GM08714 (cell line): ENCODE results near the gene PRR12.

Experiments used
- H3K4me3 ChIP-seq: fragments of 200-500 bp; sonication (Bioruptor generic); 2 replicates; pipeline ENCODE4 v1.5.1; 2014; ENCODE audit warnings: mild to moderate bottlenecking, low read length, inconsistent platforms
- ZNF274 ChIP-seq: IDR thresholded peaks from 2 replicates; pipeline ENCODE4 v1.6.1; 2012; ENCODE audit warnings: mild to moderate bottlenecking, low read depth, low read length

PRR12 gene

DNA sequence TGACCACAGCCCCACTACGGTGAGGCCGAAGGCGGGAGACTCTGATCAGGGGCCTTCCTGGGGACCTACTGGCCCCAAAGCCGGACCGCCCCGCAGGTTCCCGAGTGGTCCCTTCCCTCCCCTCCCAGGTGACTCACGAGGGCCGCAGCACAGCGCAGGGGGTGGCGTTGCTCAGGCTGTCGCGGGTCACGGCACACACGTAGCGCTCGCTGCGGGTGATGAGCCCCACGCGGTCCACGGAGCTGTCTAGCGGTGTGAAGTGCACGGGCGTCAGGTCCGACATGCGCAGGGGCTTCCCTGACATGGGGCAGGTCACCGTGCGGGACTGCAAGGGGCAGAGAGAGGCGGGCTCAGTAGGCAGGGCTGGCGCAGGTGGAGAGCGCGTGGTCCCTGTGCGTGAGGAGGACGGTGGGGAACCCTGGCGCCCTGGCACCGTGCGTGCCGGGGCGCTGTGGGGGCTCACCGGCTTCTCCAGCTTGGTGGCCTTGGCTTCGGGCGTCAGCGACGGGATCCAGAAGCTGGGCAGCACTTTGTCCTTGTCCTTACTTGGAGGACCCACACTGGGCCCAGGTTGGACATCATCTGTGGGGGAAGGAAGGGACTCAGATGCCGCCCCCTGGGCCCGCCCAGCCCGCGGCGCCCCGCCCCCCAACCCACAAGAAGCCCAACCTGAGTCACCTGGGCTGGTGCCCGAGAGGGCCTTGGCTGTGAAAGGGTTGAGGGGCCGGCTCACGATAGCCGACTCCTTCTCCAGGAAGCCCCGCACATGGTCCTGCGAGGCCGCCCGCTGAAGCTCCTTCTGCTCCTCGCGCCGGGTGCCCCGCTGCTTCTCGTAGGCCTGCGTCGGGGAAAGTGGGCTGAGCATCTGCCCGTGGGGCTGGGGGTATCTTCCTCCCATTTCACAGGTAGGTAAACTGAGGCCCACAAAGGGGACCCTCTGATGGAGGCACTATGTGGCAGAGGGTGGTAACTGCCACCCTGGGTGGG, 34.3 kb upstream of the PRR12 start:
- TF ChIP-seq ZNF274 = no peak
- H3K4me3 ChIP-seq = no peak overlapping the region

DNA sequence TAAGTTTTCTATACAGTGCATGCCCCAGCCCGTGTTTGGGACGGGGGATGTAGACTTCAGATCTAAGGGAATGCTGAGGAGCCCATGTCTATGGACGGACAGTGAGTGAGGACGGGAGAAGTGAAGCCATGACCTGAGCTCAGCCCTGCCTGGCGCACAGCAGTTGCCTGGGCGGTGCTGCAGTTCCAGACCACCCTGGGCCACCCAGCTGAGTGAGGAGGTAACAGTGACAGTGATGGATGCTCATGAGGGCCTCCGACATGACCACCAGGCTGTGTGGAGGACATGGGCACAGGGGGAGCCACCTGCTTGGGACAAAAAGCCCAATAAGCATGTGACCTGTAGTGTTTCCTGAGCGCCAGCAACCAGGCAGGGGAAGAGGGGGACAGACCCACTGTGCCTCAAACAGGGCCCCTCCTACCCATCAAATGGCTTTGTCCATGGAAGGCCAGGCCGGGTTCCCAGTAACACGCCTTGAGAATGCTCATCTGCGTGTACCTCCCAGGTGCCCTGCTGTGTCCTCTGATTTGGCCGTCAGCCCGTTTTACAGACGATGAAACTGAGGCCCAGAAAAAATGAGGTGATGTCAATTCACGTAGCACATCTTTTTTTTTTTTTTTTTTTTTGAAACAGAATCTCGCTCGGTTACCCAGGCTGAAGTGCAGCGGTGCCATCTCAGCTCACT, 33.2 kb upstream of the PRR12 start:
- H3K4me3 ChIP-seq = no peak overlapping the region
- no peak for TF ChIP-seq ZNF274

DNA sequence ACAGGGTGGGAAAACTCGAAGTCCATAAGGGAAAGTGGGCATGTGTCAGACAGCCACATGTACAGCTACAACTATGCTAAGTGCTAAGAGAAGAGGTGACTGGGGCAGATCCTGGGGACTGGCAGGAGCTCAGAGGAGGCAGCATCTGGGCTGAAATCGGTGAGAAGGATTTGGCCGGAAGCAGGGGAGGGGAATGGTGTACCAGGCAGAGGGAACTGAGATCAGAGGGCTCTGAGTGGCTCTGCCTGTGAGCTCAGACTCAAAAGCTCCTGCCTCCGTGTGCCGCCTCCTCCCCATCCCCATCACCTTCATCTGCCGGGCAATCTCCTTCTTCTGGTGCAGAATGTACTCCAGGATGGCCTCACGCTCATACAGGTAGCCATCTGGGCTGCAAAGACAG, 32.4 kb upstream of the PRR12 start:
- no peak overlapping the region for H3K4me3 ChIP-seq
- no peak for TF ChIP-seq ZNF274

DNA sequence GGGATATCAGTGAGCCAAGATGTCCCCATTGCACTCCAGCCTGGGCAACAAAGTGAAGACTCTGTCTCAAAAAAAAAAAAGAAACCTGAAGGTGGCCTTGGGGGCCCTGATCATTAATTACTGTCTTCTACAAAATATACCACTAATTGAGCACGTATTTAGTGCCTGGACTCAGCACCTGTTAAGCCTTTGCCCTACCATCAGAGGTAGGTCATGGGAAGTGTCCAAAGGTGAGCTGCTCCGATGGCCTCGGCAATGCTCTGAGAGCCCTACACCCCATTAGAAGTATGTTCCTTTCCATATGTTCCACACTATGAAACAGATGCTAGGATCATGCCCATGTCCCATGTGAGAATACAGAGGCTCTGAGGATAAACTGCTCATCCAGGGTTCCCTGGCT, 31.5 kb upstream of the PRR12 start:
- no peak for TF ChIP-seq ZNF274

DNA sequence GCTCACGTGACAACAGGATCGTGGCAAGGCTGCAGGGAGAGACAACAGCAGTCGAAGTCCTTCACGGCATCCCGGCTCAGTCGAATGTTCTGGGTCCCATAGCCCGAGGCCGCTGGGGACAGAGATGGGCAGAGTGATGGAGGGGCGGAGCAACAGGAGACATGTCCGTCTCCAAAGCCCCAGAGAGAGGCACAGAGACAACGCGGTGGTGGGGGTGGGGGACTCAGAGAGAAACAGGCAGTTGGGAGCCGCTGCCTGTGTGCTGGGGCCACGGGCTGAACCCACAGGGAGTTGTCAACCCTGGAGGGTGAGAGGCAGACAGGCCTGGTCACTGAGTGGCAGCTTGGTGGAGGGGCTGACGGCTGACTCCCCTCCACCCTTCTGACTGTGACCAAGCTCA, 31.1 kb upstream of the PRR12 start:
- no peak for TF ChIP-seq ZNF274
- H3K4me3 ChIP-seq = no peak overlapping the region

More for the DNA sequence above, 31.5 kb upstream of the PRR12 start:
- H3K4me3 ChIP-seq = no peak overlapping the region

DNA sequence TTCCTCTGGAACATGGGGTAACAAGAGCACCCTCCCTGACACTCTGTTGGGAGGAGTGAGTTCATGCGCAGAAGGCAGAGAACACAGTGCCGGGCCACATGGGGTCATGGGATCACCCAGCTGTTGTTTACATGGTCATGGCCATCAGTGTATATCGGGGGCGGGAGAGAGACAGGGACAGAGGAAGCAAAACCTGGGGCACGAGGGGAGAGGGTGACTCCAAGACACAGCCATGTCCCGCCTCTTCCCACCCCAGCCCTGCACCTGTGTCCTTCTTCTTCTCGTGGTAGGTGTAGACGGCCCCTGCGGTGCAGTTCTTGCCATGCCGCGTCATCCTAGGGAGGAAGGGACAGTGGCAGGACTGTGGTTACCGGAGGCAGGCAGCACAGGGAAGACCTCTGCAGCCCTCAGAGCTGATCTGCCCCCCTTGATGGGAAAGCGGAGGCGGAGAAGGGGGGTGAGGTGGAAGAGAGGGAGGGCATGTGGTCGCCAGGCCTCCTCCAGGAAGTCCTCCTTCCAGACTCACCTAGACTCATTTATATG, 30.6 kb upstream of the PRR12 start:
- no peak for TF ChIP-seq ZNF274
- no peak overlapping the region for H3K4me3 ChIP-seq

DNA sequence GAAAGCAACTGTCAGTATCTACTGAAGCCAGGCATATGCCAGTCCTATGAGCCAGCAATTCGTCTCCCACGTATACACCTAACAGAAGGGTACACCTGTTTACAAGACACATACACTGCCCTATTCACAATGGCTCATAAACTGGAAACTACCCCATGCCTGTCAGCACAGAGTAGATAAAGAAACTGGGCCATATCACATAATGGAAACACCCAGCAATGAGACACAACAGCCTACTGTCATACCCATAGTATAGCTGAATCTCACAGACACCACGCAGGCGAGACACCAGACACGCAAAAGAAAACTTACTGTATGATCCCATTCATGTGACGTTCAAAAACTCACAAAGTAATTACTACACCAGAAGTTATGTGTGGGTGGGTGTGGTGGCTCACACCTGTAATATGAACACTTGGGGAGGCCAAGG, 26.4 kb upstream of the PRR12 start:
- no peak for TF ChIP-seq ZNF274

DNA sequence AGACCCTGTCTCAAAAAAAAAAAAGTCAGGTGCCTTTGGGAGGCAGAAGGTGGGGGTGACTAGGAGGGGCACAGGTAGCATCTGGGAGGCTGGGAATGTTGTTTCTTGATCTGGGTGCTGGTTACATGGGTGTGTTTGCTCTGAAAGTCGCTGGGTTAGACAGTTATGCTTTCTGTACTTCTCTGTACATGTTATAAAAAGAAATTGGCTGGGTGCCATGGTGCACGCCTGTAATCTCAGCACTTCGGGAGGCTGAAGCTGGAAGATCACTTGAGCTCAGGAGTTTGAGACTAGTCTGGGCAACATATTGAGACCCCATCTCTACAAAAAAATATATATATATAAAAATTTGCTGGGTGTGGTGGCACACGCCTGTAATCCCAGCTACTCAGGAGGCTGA, 25.7 kb upstream of the PRR12 start:
- TF ChIP-seq ZNF274 = no peak
- H3K4me3 ChIP-seq = no peak overlapping the region

More for the DNA sequence above, 26.4 kb upstream of the PRR12 start:
- H3K4me3 ChIP-seq = no peak overlapping the region

DNA sequence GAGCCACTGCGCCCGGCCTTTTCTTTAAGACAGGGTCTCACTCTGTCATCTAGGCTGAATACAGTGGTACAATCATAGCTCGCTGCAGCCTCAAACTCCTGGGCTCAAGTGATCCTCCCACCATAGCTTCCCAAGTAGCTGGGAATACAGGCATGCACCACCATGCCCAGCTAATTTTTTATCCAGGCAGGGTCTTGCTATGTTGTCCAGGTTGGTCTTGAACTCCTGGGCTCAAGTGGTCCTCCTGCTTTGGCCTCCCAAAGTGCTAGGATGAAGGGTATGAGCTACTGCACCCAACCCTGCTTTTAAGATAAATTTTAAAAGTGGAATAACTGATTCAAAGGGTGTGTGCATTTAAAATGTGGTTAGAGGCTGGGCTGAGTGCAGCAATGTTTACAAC, 24.7 kb upstream of the PRR12 start:
- no peak for TF ChIP-seq ZNF274
- H3K4me3 ChIP-seq = no peak overlapping the region

DNA sequence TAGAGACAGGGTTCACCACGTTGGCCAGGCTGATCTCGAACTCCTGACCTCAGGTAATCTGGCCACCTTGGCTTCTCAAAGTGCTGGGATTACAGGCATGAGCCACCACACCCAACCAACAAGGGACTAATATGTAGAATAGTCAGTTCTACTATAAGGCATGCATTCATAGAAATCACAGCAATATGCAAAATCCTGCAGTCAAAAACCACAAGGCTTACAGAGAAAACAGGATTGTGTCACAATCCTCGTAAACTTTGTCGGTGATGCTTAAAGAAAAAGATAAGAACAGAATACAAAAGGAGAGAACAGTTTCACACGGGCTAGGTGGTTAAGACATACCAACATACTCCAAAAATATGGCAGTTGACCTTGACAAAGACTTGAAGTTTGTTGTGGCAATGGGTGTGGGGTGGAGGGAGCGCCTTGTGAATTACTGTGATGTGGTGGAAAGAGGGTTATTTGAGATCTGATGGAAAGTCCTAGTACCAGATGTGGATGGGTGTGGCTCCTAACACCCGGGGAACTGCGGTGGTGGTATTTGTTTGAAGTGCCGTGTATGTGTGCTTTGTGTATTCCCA, 23.0 kb upstream of the PRR12 start:
- TF ChIP-seq ZNF274 = no peak

DNA sequence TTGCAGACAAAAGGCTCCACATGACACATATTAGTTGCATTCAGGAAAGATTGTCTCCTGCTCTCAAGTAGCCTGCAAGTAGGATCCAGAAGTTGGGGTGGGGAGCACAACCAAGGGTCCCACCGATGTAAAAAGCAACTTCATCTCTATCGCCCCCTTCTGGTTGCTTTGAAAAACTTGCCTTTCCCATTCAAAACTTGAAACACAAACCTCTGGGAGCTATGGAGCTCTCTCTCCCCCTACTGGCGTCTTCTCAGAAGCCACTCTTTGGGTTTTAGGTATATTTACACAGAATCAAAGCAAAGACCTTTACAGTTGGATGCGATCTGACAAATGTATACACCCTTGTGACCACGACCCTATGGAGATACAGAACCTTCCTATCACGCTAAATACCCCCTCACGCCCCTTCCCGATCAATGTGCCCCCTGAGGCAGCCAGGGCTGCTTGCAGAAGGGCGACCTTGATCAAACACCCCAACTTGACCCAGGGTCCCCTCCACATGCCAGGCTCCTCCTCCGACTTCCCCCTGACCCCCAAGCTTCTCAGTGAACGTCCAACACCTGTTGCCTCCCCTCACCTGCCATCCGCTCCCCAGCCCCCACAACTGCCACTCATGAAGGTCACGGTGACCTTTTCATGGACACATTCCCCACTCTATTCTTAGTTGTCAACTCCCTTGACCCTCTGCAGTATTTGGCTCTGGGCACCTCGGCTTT, 20.7 kb upstream of the PRR12 start:
- TF ChIP-seq ZNF274 = no peak
- no peak overlapping the region for H3K4me3 ChIP-seq

More for the DNA sequence above, 23.0 kb upstream of the PRR12 start:
- no peak overlapping the region for H3K4me3 ChIP-seq

DNA sequence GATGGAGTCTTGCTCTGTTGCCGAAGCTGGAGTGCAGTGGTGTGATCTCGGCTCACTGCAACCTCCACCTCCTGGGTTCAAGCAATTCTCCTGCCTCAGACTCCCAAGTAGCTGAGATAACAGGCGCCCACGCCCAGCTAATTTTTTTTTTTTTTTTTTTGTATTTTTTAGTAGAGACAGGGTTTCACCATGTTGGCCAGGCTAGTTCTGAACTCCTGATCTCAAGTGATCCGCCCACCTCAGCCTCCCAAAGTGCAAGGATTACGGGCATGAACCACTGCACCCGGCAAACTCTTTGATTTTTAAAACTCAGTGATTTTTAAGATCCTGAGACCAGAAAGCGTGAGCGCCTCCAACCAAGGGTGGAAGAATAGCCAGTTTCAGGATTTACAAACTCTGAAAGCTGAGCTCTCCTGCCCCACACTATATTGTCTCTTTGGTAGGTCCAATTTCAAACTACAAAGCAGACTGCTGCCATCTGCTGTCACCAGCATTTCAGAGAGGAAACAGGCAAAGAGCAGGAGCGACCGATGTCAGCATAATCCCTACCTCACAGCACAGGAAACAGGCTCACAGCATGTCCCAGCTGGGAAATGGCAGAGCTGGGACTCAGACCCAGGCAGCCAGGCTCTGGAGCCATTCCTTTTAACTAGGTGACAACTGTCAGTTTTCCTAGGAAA, 19.8 kb upstream of the PRR12 start:
- no peak for TF ChIP-seq ZNF274
- H3K4me3 ChIP-seq = no peak overlapping the region

DNA sequence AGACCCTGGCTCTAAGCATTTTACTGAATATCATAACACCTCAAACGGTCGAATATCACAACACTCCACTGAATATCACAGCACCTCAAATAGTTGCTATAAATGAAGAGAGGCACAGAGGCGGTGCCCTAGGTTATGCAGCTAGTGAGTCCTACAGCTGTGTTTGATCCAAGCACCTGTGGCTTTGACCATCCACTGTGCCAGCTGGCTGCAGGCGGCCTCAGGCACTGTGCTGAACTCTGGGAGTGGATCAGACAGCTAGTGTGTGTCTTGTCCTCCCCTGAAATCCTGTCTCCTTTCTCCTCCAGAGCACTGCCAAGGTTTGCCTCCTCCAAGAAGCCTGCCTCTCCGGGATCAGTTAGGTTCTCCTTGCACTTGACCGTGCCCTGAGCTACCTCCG, 18.0 kb upstream of the PRR12 start:
- no peak overlapping the region for H3K4me3 ChIP-seq
- TF ChIP-seq ZNF274 = no peak

DNA sequence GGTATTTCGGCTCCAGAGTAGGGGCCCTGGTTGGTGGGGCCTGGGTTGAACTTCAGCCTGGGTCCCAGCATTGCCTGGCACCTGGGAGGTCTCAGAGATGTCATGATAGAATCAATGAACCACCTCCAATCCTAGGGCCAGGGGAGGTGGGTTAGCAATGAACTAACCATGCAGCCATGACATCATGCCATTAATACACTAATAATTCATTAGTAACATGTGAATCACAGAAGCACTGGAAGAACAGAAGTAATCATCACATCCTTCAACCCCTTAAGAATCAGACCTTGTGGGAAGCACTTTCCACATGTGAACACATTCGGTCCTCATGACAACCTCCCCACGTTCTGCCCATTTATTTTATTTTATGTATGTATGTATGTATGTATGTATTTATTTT, 17.6 kb upstream of the PRR12 start:
- H3K4me3 ChIP-seq = no peak overlapping the region
- TF ChIP-seq ZNF274 = no peak
